GM18951 (cell line): Measurements from ENCODE around the gene ACO1.

ENCODE experiments used
- POLR2A ChIP-seq: IDR thresholded peaks from 4 replicates; pipeline ENCODE4 v1.6.1; 2011; ENCODE audit warnings: mild to moderate bottlenecking; ENCODE audit not compliant: insufficient read length, insufficient read depth; ENCODE audit errors: extremely low read depth
- in situ Hi-C: fragments of 300-500 bp; cut with MboI; formaldehyde crosslinking; loops from one replicate; pipeline ENCODE4 v1.12.0; 2022; ENCODE audit warnings: low sequenced_read_pairs, mixed read lengths, inconsistent platforms; ENCODE audit not compliant: unreplicated experiment

The ACO1 gene

DNA sequence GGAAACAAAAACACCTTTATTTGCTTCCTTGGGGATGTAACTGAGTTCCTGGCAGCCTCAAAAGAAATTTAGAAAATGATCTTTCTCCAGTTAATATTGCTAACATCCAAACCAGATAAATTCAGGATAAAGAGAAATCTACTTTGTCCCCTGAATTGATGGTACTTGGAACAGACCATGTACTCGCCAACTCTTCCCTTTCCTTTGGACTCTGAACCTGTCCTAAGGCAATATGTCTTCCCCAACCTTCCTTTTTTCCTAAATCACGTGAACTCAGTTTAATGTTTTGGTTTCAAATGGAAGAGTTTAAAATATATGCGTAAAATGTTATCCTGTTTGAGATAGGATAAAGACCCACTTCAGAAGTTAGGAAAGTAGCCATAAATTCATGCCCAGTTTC is 28.0 kb downstream of the ACO1 start:
- no peak for TF ChIP-seq POLR2A
- in situ Hi-C loops: no loop called here

DNA sequence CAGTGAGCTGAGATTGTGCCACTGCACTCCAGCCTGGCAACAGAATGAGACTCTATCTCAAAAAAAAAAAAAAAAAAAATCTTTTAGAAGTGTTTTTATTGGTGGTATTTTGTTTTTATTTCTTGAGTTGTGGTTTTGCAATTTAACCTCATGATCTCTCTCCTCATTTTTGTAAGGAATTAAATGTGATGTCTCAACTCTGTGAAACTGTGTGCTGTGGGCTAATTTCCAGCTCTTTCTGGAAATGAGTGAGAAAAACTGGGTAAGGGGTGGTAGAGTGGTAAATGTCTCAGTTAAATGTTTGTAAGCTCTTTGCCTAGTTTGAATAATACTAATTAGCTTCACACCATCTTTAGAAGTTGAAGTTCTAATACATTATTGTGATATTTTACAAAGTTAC is 29.0 kb downstream of the ACO1 start:
- TF ChIP-seq POLR2A: no peak
- in situ Hi-C loops: no loop called here

DNA sequence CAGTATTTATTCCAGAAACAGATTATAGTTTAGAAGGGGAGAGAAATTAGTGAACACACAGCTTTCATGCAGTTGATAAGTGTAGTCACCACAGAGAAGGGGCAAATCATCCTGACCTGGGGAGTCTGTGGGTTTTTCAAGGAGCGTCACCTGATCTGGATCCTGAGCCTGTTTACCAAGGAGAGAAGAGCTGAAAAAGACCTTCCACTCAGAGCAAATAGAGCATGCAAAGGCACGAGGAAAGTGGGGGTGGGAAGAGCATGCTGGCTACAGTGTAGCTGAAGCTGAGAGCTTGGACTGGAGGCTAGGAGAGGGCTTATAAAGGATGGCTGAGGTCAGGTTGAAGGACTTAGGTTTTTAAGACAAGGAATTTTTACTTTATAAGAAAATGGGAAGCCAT is 30.4 kb downstream of the ACO1 start:
- no peak for TF ChIP-seq POLR2A
- in situ Hi-C loops: no loop called here

DNA sequence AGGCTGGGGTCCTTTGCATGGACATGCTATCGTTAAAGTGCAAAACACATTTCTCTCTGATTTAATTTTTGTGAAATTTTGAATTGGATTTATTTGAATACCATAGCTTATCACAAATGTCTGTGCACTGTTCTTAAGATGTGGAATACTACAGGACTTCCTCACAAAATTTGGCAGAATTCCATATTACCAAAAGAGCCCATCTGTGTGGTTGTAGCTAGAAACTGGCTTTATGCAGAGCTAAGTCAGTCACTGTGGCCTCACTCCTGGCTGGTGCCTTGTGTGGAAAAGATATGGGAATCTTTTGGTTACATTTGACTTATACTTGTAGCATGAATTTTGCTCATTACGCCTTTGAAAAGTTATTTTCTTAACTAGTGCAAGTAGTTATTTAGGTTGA is 35.5 kb downstream of the ACO1 start:
- in situ Hi-C loops: no loop called here
- TF ChIP-seq POLR2A: no peak

DNA sequence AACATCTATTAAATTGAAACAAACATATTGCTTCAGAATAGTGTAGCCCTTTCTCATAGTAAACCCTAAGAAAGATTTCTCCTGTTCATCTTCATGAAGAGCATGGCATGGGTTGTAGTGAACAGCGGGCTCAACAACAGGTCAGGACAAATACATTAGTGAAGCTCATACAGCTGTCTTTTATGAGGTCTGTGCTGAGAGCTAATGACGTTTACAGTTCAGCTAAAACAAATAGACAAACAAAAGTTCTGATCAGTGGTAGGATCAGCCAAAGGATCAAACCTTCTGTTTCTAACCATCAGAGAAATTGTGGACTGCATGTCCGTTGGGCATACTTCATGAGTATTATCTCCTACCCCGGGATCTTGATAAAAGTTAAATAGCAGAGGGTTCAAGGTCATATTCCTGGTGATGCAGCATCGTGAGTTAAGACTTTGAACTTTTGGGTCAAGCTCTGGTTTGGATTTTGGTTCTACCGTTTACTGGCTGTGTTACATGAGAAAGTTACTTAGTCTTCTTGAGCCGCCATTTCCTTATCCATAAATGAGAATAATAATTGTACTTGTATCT is 37.9 kb downstream of the ACO1 start:
- in situ Hi-C loops: no loop called here
- no peak for TF ChIP-seq POLR2A

DNA sequence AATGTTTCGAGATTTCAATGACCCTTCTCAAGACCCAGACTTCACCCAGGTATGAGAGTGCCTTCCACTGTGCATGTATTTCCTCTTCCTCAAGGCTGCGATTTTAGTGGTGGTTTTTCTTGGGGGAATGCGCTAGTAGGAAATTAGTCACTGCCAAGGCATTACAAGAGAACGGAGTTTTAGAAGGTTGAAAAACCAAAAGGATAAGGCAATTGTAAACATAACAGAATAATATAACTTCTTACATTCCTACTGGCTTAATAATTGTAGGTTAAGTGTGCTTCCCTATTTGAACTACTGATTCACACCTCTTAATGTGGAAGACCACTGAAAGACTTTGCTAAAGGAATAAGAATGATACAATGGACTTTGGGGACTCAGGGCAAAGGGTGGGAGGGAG is 38.9 kb downstream of the ACO1 start:
- no peak for TF ChIP-seq POLR2A

DNA sequence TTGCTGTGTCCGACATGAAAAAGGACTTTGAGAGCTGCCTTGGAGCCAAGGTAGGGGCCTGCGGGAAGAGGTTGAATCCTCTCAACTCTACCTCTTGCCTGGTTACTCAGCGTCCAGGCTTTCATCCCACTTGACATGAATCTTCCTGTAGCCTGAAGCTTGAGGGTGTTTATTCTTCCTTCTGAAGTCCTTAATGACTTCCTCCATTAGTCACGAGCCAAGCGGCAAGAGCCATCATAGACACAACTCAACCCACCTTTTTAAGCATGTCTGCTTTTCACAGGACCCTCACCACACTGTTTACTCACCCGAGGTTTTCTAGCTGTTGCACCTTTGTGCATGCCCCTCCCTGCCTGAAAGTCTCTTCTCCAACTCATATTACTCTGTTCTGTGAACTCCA is 40.2 kb downstream of the ACO1 start:
- no peak for TF ChIP-seq POLR2A
- in situ Hi-C loops: no loop called here

More for the DNA sequence above, 38.9 kb downstream of the ACO1 start:
- in situ Hi-C loops: no loop called here

DNA sequence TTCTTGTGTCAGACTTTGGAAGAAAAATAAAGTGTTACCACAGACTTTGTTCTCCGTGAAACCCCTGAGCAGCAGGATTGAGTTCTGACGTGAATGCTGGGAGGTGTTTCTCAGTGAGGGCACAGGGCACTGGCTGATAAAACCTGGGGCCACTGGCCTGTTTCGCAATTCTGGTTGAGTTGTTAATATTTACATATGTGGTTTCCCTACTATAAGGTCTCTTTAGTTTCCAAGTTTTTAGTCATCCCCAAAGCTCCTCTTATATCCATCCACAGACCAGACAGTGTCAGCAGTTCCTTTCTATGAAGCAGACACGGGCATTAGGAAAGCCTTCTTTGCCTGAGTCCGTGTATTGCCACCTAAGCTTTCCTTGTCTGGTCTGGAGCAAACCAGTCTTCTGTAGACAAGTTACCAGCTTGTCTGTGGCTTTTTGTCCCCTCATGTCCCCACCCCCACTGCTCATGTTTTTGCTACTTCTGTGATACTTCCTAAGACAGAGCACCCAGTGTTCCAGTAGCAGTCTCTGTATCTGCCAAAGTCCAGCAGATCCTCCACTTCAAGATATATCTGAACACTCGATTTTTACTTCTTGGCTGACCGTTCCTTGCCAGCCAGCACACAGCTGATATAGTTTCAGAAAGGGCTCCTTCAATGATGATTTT is 42.0 kb downstream of the ACO1 start:
- no peak for TF ChIP-seq POLR2A
- in situ Hi-C loops: no loop called here

DNA sequence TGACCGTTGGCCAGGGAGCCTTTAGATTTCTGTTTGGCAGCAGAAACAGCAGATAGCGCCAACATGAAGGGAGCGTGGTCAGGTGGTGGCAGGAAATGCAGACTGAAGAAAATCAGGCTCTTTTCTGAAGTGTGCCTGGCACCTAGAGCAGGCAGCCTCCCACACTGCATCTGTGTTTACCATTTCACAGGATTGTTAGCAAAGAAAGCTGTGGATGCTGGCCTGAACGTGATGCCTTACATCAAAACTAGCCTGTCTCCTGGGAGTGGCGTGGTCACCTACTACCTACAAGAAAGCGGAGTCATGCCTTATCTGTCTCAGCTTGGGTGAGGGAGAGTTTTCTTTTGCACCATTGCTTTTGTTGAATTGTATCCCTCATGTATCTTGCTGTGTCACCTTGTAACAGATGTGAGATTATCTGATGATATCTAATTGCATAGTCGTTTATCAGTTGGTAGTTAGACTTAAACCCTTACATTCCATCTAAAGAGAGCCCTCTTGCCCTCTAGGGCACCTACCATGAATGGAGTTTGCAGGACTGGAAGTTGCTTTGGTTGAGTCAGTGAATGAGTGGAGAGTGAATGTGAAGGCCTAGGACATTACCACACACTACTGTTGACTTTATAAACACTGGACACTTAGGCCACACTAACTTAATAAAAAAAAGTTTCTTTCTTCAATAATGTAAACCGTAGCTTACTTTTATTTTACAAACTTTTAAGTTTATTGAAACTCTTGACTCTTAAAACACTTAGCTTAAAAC is 42.8 kb downstream of the ACO1 start:
- in situ Hi-C loops: no loop called here
- TF ChIP-seq POLR2A: no peak

DNA sequence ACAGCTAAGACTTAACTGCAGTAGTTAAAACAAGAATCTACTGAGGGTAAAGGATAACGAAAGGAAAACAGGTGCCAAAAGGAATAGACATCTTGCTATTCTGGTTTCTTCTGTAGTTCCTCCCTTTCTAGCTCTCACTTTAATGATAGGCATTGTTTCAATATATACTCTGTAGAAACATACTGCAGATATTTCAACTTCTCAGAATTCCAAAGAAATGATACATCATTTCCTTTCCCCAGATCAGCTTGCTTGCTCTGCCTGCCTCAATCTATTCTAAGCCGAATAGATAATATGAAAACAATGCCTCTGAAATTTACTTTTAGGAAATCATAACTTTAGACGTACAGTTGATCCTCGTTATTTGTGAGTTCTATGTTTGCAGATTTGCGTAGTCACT is 46.3 kb downstream of the ACO1 start:
- in situ Hi-C loops: no loop called here
- TF ChIP-seq POLR2A: no peak

DNA sequence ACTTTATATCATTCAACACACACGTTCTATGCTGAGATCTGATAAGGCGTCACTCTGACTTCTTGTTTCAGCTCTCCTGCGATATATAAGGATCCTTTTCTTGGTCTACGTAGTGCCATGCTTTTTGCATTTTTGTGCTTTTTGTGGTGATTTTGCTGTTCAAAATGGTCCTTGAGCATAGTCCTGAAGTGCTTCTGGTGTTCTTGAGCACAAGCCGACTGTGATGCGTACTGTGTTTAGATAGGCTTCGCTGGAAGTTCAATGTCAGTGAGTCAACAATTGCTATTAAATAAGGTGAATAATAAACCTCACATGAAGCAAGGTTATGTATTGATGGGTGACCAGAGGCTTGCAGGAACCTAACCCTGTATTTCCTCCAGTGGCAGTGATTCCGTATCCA is 46.8 kb downstream of the ACO1 start:
- in situ Hi-C loops: no loop called here
- no peak for TF ChIP-seq POLR2A

DNA sequence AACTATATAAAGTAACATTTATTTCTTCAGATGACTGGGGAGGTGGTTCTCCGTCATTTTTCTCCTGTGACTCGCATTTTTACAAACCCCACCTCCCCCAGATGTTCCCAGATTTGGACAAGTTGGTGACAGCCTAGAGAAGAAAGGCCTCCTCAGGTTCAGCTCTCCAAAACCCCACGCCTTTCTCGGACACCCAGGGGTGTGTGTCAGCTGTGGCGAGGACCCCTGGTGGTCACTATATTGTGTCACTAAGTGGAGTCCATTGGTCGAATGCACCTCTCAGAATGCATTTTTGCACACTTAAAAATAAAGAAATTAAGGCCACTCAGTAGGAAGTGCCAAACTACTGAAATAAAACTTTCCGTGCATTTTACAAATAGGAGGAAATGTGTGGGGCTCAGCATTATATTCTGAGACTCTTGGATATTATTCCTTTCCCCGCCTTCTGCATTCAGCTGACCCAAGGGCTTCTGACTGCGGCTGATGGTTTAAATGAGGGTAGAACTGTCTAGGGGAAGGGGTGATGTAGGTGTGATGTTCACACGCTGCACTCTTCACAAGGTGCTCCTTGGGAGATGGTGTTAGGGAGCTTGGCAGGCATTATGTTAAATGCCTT is 47.6 kb downstream of the ACO1 start:
- in situ Hi-C loops: no loop called here
- no peak for TF ChIP-seq POLR2A

DNA sequence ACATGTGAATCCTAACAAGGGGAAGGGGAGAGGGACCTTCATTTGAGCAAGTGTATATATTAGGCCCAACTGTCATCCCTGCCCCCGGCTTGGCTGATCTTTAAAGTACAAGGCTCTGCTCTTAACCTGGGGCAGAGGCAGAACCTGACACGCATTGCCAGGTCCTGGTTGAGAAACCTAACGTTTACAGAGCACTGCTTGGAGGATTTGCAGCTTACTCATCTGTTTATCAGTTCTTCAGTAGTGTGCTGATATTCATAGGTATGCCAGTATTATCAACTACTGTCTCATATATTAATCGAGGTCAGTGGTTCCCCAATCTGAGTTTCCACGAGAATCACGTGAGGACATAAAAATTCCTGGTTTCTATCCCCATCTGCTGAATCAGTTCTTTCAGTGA is 50.4 kb downstream of the ACO1 start:
- no peak for TF ChIP-seq POLR2A
- in situ Hi-C loops: no loop called here

DNA sequence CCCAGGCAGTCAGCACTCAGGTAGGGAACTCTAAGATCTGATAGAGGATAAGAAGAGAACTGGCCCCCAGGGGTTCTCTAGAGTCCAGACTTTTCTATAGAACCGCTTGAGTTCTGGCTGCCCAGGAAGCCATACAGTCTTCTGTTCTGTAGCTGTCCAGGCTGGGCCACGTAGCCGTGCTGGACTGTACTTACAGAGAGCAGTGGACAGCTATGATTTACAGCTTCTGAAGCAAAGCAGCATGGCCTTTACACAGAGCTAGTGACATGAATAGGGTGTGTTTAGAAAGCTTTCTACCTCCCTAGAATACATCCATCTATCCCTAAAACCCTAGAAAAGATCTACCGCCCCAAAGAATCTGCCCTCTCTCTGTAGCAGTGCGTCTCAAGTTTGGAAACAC is 57.2 kb downstream of the ACO1 start:
- TF ChIP-seq POLR2A: no peak
- in situ Hi-C loops: no loop called here
